KOPT-K1 (cell line): ENCODE data around the gene OR4C3.
"Not testable (repeated sequence)": the region's sequence is repeated elsewhere in the genome, so short reads cannot be mapped to it uniquely, and the experiment has no call there.

Source experiments
- H3K27ac ChIP-seq: fragments of 200-600 bp; sonication (generic); 2 replicates; pipeline ENCODE4 v1.5.1; 2016; ENCODE audit warnings: antibody characterized with exemption, mild to moderate bottlenecking, low read depth, low read length; ENCODE audit not compliant: poor library complexity, severe bottlenecking
- H3K36me3 ChIP-seq: fragments of 200-600 bp; sonication (generic); 2 replicates; pipeline ENCODE4 v1.5.1; 2017; ENCODE audit warnings: antibody characterized with exemption, mild to moderate bottlenecking, low read length, moderate library complexity; ENCODE audit not compliant: insufficient read depth
- H3K9me3 ChIP-seq: fragments of 200-600 bp; sonication (generic); 2 replicates; pipeline ENCODE4 v1.5.1; 2017; ENCODE audit warnings: antibody characterized with exemption, low read length, mild to moderate bottlenecking; ENCODE audit not compliant: insufficient read depth, poor library complexity, severe bottlenecking

Gene OR4C3

GRCh38 chr11:48324620-48325019, at the start of gene OR4C3:
TSS of gene OR4C3 (plus strand) at chr11:48324920. CDS start at chr11:48325022, 102 bp downstream.
- H3K27ac ChIP-seq, H3K36me3 ChIP-seq, H3K9me3 ChIP-seq: not testable (repeated sequence)

GRCh38 chr11:48305923-48306322, 18.8 kb upstream of the OR4C3 start, which contains the start of gene OR4S1:
TSS of gene OR4S1 (plus strand) at chr11:48306223. CDS start at chr11:48306223, 0 bp downstream.
- Histone ChIP-seq H3K36me3 (no peaks in the 10 kb centered on the region), H3K27ac (no peak within 1 kb of the TSS), H3K9me3 (no peaks in the 10 kb centered on the region)

- Histone ChIP-seq H3K9me3 (no peaks in the 10 kb centered on the region), H3K36me3 (no peaks in the 10 kb centered on the region), H3K27ac (no peak overlapping the region)
Observed at GRCh38 chr11:48307760-48308386, 16.8 kb upstream of the OR4C3 start.

DNA sequence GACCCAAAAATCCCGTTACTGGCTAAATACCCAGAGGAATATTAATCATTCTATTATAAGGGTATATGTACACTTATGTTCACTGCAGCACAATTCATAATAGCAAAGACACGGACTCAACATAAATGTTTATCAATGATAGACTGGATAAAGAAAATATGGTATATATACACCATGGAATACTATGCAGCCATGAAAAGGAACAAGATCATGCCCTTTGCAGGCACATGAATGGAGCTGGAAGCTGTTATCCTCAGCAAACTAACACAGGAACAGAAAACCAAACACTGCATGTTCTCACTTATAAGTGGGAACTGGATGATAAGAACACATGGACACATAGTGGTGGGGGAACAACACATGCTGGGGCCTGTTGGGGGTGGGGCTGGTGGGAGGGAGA, 11.1 kb upstream of the OR4C3 start:
- H3K27ac ChIP-seq, H3K9me3 ChIP-seq, H3K36me3 ChIP-seq: not testable (repeated sequence)

- not testable (repeated sequence) for H3K27ac ChIP-seq, H3K9me3 ChIP-seq, H3K36me3 ChIP-seq
Observed at GRCh38 chr11:48319813-48320212, 4.9 kb upstream of the OR4C3 start.

DNA sequence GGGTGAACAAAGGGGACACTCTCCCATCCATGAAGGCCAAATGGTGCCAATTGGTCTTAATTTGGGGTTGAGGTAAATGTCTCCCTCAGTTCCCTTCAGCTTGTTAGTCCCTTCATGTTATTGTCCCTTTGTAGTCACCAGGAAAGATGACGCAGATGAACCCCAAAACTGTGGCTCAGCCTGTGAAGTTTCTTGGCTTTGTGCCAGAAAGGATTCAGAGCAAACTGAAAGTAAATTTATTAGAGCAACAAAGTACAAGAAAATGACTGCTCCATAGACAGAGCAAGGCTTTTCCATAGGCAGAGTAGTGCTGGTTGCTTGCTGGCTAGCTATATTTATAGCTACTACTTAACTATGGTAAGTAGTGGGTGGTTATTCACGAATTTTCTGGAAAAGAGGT, 16.7 kb downstream of the OR4C3 start:
- Histone ChIP-seq H3K9me3 (no peaks in the 10 kb centered on the region), H3K36me3 (no peaks in the 10 kb centered on the region), H3K27ac (no peak overlapping the region)

DNA sequence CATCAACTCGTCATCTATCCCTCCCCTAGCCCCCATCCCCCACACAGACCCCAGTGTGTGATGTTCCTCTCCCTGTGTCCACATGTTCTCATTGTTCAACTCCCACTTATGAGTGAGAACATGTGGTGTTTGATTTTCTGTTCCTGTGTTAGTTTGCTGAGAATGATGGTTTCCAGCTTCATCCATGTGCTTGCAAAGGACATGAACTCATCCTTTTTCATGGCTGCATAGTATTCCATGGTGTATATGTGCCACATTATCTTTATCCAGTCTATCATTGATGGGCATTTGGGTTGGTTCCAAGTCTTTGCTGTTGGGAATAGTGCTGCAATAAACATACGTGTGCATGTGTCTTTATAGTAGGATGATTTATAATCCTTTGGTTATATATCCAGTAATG, 17.8 kb downstream of the OR4C3 start:
- H3K27ac ChIP-seq, H3K36me3 ChIP-seq, H3K9me3 ChIP-seq: not testable (repeated sequence)

GRCh38 chr11:48346286-48346685, 21.6 kb downstream of the OR4C3 start:
- H3K27ac ChIP-seq, H3K36me3 ChIP-seq, H3K9me3 ChIP-seq: not testable (repeated sequence)

DNA sequence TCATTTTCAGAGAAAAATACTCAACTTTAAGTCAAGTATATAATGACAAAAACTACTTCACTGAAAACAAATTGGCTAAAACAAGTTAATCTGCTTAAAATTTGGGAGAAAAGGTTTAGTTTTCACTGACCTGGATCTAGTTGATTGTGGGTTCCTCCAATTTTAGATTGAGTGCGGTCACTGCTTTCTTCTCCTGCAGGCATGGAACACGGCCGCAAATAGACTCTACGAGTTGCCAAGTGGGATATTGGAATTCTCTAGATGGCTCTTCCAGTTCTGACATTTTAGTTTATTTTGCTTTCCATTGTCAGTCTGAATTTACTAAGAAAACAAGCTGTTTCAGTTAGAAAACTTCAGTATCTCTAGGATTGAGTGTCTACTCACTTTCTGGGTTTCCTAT, 29.3 kb downstream of the OR4C3 start:
- H3K27ac ChIP-seq: no peak overlapping the region
- no peaks in the 10 kb centered on the region for H3K9me3 ChIP-seq
- H3K36me3 ChIP-seq: no peaks in the 10 kb centered on the region

DNA sequence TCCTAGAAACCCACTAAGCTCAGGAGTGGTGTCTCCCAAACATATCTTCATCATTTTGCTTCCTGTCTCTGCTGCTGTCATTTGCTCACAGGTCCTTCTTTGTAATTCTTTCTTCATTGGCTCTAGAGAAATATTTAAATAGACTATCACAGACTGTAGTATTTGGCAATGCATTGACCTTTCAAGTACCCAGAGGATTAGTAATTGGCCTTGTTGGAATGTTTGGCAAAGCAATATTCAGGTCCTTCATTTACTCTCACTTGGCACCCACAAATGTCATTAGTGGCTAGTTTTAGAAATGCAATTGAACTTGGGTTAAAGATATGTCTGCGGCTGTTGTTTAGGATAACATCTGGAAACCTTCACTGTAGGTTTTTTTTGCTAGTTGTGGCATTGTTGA, 30.0 kb downstream of the OR4C3 start:
- Histone ChIP-seq H3K27ac (no peak overlapping the region), H3K36me3 (no peaks in the 10 kb centered on the region), H3K9me3 (no peaks in the 10 kb centered on the region)

- H3K9me3 ChIP-seq, H3K27ac ChIP-seq, H3K36me3 ChIP-seq: not testable (repeated sequence)
Observed at GRCh38 chr11:48361289-48361688, 36.6 kb downstream of the OR4C3 start.

DNA sequence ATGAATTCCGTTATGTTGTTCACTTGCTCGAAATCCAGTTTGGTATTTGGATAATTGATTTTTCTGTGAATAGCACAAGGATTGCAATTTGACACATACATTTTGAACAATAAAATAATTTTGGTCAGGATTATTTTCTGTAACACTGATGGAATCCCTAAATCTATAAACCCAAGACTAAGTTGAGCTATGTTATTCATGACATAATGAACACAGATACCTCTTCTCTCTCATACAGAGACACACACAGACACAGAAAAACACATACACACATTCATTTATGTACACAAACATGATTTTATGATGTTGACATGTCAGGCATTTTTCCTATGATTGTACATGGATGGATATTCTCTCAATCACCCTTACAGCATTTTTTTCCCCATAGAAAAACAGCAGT, 41.6 kb downstream of the OR4C3 start, which contains the start of gene OR4C5:
TSS of gene OR4C5 (minus strand) at position 101 of the 400 bp plus-strand sequence. CDS start at position 101, 0 bp downstream.
- no peak within 1 kb of the TSS for H3K27ac ChIP-seq
- no peaks in the 10 kb centered on the region for H3K36me3 ChIP-seq
- H3K9me3 ChIP-seq: no peaks in the 10 kb centered on the region
